Measurements from ENCODE around the gene STXBP6. TPM values are rescaled to one million over a fixed set of nuclear protein-coding genes. Genes with fewer than 3 reads are reported as not detected.

The STXBP6 gene
- total and polyA plus RNA-seq, 2 of the 13 experiments (the other 11 are each of a cell fraction or from before 2014, with no cell fraction given): 35.3 to 42.8 TPM

DNA sequence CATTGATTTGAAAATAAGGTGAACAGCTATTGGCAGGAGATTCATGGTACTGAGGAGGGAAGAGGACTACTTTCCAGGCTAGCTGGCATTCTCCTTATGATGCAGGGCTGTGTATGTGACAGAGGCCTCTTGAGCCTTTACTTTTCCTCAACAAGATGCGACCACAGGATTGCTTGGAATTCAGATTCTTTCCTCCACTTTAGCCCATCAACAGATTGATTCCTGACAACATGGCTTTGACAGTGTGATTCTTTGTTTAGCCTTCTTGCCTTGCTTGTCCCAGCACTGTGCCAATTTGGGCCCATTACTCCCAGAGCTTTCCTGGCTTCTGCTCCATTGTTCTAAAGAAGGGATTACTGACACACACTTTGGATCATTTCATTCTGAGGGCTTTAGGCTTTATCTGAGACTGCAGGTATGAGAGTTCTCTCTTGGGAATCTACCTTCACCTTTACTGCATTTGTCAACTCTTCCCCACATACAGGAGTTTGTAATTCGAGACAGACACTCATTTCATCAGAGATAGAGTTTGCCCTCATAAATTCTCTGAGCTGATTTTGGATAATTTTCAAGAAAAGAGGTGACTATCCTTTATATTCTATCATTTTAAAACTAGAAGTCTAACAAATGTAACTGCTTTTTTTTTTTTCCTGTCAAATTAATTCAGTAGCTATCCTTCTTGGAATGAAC lies 209.6 kb downstream of the STXBP6 start (continued):
- TF ChIP-seq, protein P1, sequence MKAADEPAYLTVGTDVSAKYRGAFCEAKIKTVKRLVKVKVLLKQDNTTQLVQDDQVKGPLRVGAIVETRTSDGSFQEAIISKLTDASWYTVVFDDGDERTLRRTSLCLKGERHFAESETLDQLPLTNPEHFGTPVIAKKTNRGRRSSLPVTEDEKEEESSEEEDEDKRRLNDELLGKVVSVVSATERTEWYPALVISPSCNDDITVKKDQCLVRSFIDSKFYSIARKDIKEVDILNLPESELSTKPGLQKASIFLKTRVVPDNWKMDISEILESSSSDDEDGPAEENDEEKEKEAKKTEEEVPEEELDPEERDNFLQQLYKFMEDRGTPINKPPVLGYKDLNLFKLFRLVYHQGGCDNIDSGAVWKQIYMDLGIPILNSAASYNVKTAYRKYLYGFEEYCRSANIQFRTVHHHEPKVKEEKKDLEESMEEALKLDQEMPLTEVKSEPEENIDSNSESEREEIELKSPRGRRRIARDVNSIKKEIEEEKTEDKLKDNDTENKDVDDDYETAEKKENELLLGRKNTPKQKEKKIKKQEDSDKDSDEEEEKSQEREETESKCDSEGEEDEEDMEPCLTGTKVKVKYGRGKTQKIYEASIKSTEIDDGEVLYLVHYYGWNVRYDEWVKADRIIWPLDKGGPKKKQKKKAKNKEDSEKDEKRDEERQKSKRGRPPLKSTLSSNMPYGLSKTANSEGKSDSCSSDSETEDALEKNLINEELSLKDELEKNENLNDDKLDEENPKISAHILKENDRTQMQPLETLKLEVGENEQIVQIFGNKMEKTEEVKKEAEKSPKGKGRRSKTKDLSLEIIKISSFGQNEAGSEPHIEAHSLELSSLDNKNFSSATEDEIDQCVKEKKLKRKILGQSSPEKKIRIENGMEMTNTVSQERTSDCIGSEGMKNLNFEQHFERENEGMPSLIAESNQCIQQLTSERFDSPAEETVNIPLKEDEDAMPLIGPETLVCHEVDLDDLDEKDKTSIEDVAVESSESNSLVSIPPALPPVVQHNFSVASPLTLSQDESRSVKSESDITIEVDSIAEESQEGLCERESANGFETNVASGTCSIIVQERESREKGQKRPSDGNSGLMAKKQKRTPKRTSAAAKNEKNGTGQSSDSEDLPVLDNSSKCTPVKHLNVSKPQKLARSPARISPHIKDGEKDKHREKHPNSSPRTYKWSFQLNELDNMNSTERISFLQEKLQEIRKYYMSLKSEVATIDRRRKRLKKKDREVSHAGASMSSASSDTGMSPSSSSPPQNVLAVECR (CRISPR knock-in tag; IDR thresholded peaks at IDR 0.05; ENCODE audit: borderline replicate concordance): no peak
- peak; percentile 70; the same call in 1 of the 2 replicates for TF ChIP-seq ELF4 (CRISPR knock-in tag; IDR thresholded peaks at IDR 0.05; ENCODE audit: borderline replicate concordance)
- no peak; the same call in none of the 2 replicates for TF ChIP-seq HDAC2 (CRISPR knock-in tag; IDR thresholded peaks at IDR 0.05)
- 0 out of 2 replicates have a peak, but pooled peaks have one; percentile 30 for TF ChIP-seq ESRRA (CRISPR knock-in tag; IDR thresholded peaks at IDR 0.05; ENCODE audit: low read depth)
- TF ChIP-seq SNAPC2 (CRISPR knock-in tag; IDR thresholded peaks at IDR 0.05): no peak
- no peak for TF ChIP-seq SRF (IDR thresholded peaks at IDR 0.05; ENCODE audit: low read depth, low read length)
- no peak; the same call in 1 of the 2 replicates for TF ChIP-seq ZNF232 (CRISPR knock-in tag; IDR thresholded peaks at IDR 0.05; ENCODE audit: borderline replicate concordance)
- TF ChIP-seq XRCC5 (optimal IDR thresholded peaks at IDR 0.05; ENCODE audit: low read length): peak; percentile 29
- TF ChIP-seq TEAD2 (CRISPR knock-in tag; IDR thresholded peaks at IDR 0.05): no peak
- TF ChIP-seq CEBPG (CRISPR knock-in tag; IDR thresholded peaks at IDR 0.05): peak; percentile 30; the same call in 1 of the 2 replicates
- TF ChIP-seq, protein P2, sequence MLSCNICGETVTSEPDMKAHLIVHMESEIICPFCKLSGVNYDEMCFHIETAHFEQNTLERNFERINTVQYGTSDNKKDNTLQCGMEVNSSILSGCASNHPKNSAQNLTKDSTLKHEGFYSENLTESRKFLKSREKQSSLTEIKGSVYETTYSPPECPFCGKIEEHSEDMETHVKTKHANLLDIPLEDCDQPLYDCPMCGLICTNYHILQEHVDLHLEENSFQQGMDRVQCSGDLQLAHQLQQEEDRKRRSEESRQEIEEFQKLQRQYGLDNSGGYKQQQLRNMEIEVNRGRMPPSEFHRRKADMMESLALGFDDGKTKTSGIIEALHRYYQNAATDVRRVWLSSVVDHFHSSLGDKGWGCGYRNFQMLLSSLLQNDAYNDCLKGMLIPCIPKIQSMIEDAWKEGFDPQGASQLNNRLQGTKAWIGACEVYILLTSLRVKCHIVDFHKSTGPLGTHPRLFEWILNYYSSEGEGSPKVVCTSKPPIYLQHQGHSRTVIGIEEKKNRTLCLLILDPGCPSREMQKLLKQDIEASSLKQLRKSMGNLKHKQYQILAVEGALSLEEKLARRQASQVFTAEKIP (CRISPR knock-in tag; IDR thresholded peaks at IDR 0.05; ENCODE audit: borderline replicate concordance): no peak
- TF ChIP-seq MED13 (CRISPR knock-in tag; IDR thresholded peaks at IDR 0.05): no peak
- TF ChIP-seq POLR2AphosphoS5 (IDR thresholded peaks at IDR 0.05; ENCODE audit: low read depth, low read length): no peak
- no peak for TF ChIP-seq NFYC (CRISPR knock-in tag; IDR thresholded peaks at IDR 0.05)
- no peak for TF ChIP-seq ZNF816 (CRISPR knock-in tag; IDR thresholded peaks at IDR 0.05; ENCODE audit: borderline replicate concordance)
- TF ChIP-seq MYNN (CRISPR knock-in tag; IDR thresholded peaks at IDR 0.05; ENCODE audit: low read depth): no peak
- TF ChIP-seq, protein P3, sequence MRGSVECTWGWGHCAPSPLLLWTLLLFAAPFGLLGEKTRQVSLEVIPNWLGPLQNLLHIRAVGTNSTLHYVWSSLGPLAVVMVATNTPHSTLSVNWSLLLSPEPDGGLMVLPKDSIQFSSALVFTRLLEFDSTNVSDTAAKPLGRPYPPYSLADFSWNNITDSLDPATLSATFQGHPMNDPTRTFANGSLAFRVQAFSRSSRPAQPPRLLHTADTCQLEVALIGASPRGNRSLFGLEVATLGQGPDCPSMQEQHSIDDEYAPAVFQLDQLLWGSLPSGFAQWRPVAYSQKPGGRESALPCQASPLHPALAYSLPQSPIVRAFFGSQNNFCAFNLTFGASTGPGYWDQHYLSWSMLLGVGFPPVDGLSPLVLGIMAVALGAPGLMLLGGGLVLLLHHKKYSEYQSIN (CRISPR knock-in tag; IDR thresholded peaks at IDR 0.05; ENCODE audit: borderline replicate concordance): no peak
- TF ChIP-seq ZNF546 (CRISPR knock-in tag; conservative IDR thresholded peaks at IDR 0.05): no peak
- TF ChIP-seq STAT5B (CRISPR knock-in tag; IDR thresholded peaks at IDR 0.05): no peak
- 0 out of 2 replicates have a peak, but pooled peaks have one; percentile 36 for TF ChIP-seq ETV5 (CRISPR knock-in tag; IDR thresholded peaks at IDR 0.05; ENCODE audit: borderline replicate concordance)
- TF ChIP-seq, protein P4, sequence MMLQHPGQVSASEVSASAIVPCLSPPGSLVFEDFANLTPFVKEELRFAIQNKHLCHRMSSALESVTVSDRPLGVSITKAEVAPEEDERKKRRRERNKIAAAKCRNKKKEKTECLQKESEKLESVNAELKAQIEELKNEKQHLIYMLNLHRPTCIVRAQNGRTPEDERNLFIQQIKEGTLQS (CRISPR knock-in tag; IDR thresholded peaks at IDR 0.05): 0 out of 2 replicates have a peak, but pooled peaks have one; percentile 10
- TF ChIP-seq REL (CRISPR knock-in tag; conservative IDR thresholded peaks at IDR 0.05): no peak
- 0 out of 2 replicates have a peak, but pooled peaks have one; percentile 56 for TF ChIP-seq ZNF331 (CRISPR knock-in tag; IDR thresholded peaks at IDR 0.05)

Measured in HepG2 (cell line).